GM12875 (cell line): Measurements from ENCODE around the gene UNC119.
A peak's percentile ranks its signal among the peaks of the same experiment; 100 is the strongest.

Experiments
- H3K4me3 ChIP-seq: one replicate; pipeline ENCODE4 v1.5.1; 2011; ENCODE audit warnings: low read depth, low read length, control low read depth
- CTCF ChIP-seq: IDR thresholded peaks from 2 replicates; pipeline ENCODE4 v1.5.1; 2011; ENCODE audit warnings: low read depth, mild to moderate bottlenecking, control low read depth, inconsistent platforms, low read length, moderate library complexity, borderline replicate concordance; ENCODE audit not compliant: insufficient read depth

Gene UNC119

DNA sequence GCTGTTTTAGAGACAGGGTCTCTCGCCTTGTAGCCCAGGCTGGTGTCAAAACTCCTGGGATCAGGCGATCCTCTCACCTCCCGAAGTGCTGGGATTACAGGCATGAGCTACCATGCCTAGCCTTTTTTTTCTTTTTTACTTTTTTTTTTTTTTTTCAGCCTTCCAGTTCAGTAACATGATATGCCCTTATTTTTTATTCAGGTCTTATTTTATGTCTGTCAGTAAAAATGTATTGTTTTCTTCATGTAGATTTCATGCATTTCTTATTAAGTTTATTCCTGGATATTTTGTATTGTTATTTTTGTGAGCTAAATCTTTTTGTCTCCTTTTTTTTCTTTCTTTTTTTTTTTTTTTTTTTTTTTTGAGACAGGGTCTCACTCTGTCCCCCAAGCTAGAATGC, 49.0 kb downstream of the UNC119 start:
- no peak for TF ChIP-seq CTCF
- H3K4me3 ChIP-seq = no peak overlapping the region

GRCh38 chr17:28501421-28502284, 50.8 kb downstream of the UNC119 start:
- no peak overlapping the region for H3K4me3 ChIP-seq
- no peak for TF ChIP-seq CTCF

DNA sequence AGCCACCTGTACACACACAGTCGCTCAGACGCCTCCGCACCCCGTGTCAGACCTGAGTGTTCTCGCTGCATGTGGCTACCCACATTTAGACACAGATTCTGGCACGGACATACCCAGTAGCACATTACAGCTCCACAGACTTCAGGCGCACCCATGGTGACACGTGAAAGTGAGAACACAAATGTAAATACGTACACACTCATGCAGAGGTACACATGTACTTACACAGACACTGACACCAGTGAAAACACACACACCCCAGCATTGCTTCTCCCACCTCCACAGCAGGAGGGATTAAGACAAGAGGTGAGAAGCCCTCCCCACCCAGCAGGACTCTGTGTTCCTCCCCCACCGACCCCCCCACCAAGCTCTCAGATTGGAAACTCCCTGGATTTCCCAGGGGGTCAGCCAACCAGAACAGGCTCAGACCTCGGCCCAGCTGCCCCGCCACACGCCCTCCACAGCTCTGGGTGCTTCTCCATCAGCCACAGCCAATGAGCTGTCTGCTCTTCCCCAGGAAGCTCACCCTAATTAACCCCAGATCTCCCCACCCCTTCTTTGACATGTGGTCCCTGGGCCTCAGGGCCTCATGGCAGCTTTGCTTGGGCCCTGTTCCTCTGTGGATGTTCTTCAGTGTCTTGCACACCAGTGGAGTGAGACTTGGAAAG, 51.6 kb downstream of the UNC119 start:
- peak overlapping the region; percentile 37 for H3K4me3 ChIP-seq
- TF ChIP-seq CTCF = no peak

DNA sequence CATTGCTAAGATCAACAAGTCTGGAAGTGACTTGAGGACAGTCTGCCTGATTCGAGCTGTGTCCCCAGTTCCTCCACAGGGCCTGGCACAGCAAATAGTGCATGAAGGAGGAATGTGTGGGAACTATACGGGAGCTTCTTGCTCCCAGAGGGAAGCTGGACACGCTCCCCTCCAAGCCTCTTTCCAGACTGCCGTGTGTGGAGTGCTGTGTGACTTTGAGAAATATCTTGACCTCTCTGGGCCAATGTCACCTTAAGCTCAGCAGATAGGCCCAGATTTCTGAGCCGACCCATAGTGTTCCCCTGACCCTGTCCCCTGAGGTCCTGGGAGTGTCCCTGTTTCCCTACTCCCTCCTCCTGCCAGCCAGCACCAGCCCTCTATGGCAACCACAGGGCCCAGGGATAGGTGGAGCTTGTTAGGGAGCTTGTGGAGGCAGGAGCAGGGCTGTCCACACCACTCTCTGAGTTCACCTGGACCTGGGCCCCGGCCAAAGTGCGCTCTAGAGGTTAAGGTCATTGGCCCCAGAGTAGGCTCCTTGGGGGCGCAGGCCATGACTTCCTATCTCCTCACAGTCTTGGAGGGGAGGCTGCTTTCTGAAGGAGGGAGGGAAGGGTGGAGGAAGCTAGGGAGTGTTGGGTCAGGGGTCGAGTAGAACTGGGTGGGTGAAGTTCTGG, 52.6 kb downstream of the UNC119 start:
- TF ChIP-seq CTCF = no peak
- H3K4me3 ChIP-seq = peak overlapping the region; percentile 37

DNA sequence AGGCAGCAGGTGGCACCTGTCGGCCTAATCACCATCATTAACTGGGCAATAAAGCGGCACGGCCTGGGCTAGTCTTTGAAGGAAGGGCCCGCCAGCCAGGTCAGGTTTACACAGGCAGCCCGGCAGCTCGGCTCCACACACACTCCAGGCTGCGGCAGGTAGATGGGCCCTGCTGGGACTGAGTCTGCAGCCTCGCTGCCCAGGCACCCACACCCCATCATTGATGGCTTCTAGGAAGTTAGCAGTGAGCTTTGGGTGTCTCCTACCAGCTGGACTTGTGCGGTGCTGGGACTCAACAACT, 53.1 kb downstream of the UNC119 start:
- no peak overlapping the region for H3K4me3 ChIP-seq
- no peak for TF ChIP-seq CTCF

- no peak for TF ChIP-seq CTCF
- H3K4me3 ChIP-seq = no peak overlapping the region
These were observed 53.6 kb downstream of the UNC119 start for GRCh38 chr17:28498652-28499363.
